DMS114 treated with DMSO at 0.1 percent for 48 hours (cell line): ENCODE data around the gene TRIM33.
A peak's percentile ranks its signal among the peaks of the same experiment; 100 is the strongest.

Source experiments
- DNase-seq: peaks from one replicate; lab custom pipeline; 2025; ENCODE audit not compliant: unreplicated experiment; lab: John Stamatoyannopoulos, UW

The TRIM33 gene

GRCh38 chr1:114359791-114360190, 151.2 kb downstream of the TRIM33 start:
- no peak for DNase-seq

GRCh38 chr1:114355240-114355639, 155.8 kb downstream of the TRIM33 start:
- DNase-seq: no peak

DNA sequence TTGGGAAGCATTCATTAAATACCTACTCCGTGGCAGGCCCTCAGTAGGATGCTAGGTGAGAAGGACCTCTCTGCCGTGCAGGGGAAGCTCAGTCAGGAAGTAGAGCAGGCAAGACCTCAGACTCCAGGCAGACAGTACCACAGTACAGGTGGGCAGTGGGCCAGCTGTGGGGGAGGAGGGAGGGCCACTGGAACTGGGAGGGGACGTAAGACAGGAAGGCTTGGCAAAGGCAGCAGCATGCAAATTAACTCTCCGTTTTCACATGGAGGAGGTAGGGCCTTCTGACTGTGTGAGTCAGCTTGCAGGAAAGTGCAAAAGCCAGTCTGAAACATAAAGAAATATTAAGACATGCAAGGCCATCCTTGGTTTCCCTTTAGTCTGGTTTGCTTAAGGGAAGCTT, 157.7 kb downstream of the TRIM33 start:
- no peak for DNase-seq

GRCh38 chr1:114352797-114353196, 158.2 kb downstream of the TRIM33 start:
- DNase-seq: no peak

DNA sequence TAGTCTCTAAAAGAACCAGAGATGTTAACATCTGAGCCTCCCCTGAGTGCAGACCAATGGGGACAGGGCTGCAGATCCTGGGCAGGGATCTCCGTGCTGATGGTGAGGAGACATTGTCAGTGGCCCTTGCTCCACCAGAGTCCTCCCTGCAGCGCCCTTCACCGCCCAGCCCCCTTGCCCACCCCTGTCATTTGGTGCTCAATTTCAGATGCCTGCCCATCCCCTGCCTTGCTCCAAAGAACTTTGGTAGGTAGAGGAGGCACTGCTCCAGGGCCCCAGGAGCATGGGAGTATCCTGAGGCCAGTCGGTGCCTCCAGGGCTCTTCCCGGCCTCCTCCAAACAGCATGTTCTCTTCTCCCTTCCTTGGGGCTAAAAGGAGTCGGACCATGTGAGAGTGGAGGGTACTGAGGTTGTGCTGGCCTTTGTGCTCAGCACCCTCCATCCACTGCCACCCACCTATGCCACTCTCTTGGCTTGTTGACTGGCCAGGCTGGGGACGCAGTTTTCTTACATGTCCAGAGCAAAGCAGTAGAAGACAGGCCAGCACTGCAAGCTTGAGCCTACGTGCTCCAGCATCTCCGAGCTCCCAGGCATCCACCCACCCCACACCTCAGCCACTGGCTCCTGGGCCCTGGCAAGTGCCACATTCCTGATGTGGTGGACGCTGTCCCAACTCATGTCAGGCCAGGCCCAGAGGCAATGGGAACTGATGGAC, 160.1 kb downstream of the TRIM33 start:
- no peak for DNase-seq

- no peak for DNase-seq
Observed at GRCh38 chr1:114349891-114350605, 161.0 kb downstream of the TRIM33 start.

GRCh38 chr1:114347431-114348209, 163.4 kb downstream of the TRIM33 start:
- DNase-seq: no peak

GRCh38 chr1:114346480-114347029, 164.4 kb downstream of the TRIM33 start:
- peak; percentile 88 for DNase-seq

DNA sequence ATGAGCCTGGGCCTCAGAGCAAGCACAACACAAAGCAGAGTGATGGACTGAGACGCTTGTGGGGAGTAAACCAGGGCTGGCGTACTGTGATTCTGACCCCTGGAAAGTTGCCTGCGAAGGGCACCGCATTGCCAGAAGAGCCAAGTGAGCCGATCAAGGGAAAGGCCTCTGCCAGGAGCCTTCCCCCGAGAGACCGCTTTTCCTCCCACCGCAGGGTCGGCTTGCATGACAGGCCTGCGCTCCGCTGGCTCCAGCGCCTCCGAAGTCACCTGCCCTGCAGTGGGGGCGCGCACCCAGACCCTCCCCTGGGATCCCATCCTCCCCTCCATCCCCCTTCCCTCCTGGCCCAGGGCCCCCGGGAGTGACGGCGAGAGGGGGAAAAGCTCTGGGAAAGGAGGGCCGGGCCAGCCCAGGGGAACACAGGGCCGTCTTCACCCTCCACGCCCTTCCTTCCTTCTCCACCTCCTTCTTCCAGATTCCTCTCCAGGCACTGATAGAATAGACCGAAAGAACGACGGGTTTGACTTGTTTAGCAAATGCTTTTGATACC, 165.0 kb downstream of the TRIM33 start:
- no peak for DNase-seq

DNA sequence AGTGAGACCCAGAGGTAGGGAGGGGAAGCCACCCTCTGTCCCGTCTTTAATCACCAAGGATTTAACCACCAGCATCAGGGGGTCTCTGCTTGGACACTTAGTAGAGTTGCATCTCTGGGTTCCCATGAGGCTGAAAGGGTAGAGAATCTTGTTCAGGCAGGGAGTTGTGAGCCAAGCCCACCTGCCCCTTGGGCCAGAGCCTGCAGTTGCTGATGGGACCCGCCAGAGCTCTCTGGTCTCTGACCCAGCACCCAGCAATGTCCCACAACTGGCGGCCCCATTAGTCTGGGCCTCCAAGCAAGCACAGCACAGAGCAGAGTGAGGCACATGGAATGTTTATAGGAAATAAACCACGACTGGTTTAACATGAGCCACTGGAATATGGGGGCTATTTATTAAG, 166.3 kb downstream of the TRIM33 start:
- no peak for DNase-seq
